ENCODE data around the gene NEDD4L. TPM values are rescaled to one million over a fixed set of nuclear protein-coding genes. Genes with fewer than 3 reads are reported as not detected.

The NEDD4L gene
- total and polyA plus RNA-seq, 2 experiments from 2014 or later, result 36.2 to 72.3 TPM

DNA sequence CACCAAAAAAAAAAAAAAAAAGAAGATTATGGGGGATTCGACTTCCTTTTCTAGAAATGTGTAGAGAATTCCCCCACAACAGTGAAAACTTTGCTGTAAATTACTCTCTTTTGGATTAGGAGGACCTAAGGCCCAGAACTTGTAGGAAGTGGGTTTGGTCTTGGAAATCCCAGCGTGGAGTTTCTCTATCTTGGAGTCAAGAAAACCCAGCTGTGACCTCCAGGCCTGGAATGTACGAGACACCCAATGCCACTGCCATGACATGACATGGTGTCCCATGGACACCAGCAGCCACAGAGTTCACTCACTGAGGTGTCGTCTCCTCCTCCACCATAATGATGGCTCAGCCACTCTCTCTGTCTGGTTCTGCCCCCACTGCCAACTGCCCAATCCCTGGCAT is 382.6 kb downstream of the NEDD4L start:
- no peak for ATAC-seq
- H3K4me1 ChIP-seq (ENCODE audit: insufficient read depth), result no peaks in the 10 kb centered on the region; the same call in 1 of the 2 replicates
- DNase-seq (ENCODE audit: low spot score), result no peak

GRCh38 chr18:58427321-58427720 is 383.3 kb downstream of the NEDD4L start:
- Histone ChIP-seq H3K27me3 (ENCODE audit: insufficient read depth) (no peaks in the 10 kb centered on the region), H3K4me1 (ENCODE audit: insufficient read depth) (no peaks in the 10 kb centered on the region; the same call in 1 of the 2 replicates), H4K20me1 (replicated peaks; ENCODE audit: insufficient read depth) (no peaks in the 10 kb centered on the region), H3K9me2 (ENCODE audit: insufficient read depth) (no peaks in the 10 kb centered on the region), H3K79me2 (replicated peaks; ENCODE audit: insufficient read depth) (no peaks in the 10 kb centered on the region), H3F3A (replicated peaks; ENCODE audit: low read depth) (no peaks in the 10 kb centered on the region), H3K27ac (ENCODE audit: low read depth) (no peak overlapping the region), H3K4me3 (no peak overlapping the region), H3K36me3 (ENCODE audit: insufficient read depth) (no peaks in the 10 kb centered on the region), H3K4me2 (no peak overlapping the region), H2AFZ (peak overlapping the region; percentile 56; the same call in 1 of the 2 replicates)
- Mint-ChIP-seq H3K27ac (no peak overlapping the region), H3K27me3 (ENCODE audit: insufficient read depth, low read depth, poor library complexity) (peaks cover 9% of the 10 kb centered on the region), H3K4me3 (no peak overlapping the region), H3K4me1 (peaks cover 13% of the 10 kb centered on the region), H3K36me3 (ENCODE audit: low read depth) (no peaks in the 10 kb centered on the region), H3K9me3 (no peaks in the 10 kb centered on the region)
- no peak for DNase-seq (ENCODE audit: low spot score)
- TF ChIP-seq CTCF (conservative IDR thresholded peaks at IDR 0.05; ENCODE audit: low read depth in 2 of 2), result no peak
- TF ChIP-seq EZH2 (IDR thresholded peaks at IDR 0.05; ENCODE audit: low read depth, unreplicated experiment), result no peak
- no peak for ATAC-seq

More for the DNA sequence above, 382.6 kb downstream of the NEDD4L start:
- Histone ChIP-seq H3K27ac (ENCODE audit: low read depth) (no peak overlapping the region), H3F3A (replicated peaks; ENCODE audit: low read depth) (no peaks in the 10 kb centered on the region), H3K79me2 (replicated peaks; ENCODE audit: insufficient read depth) (no peaks in the 10 kb centered on the region), H3K36me3 (ENCODE audit: insufficient read depth) (no peaks in the 10 kb centered on the region), H3K4me3 (no peak overlapping the region), H2AFZ (peak overlapping the region; percentile 56; the same call in 1 of the 2 replicates), H4K20me1 (replicated peaks; ENCODE audit: insufficient read depth) (no peaks in the 10 kb centered on the region), H3K9me2 (ENCODE audit: insufficient read depth) (0 out of 2 replicates have a peak, but pooled peaks cover 4% of the 10 kb centered on the region), H3K4me2 (no peak overlapping the region), H3K27me3 (ENCODE audit: insufficient read depth) (no peaks in the 10 kb centered on the region)
- Mint-ChIP-seq H3K4me3 (no peak overlapping the region), H3K4me1 (peaks cover 13% of the 10 kb centered on the region), H3K36me3 (ENCODE audit: low read depth) (no peaks in the 10 kb centered on the region), H3K27ac (no peak overlapping the region), H3K27me3 (ENCODE audit: insufficient read depth, low read depth, poor library complexity) (peaks cover 9% of the 10 kb centered on the region), H3K9me3 (no peaks in the 10 kb centered on the region)
- TF ChIP-seq ZNF331 (CRISPR knock-in tag; IDR thresholded peaks at IDR 0.05; ENCODE audit: low read depth) (no peak), NANOG (IDR thresholded peaks at IDR 0.05; ENCODE audit: borderline replicate concordance) (no peak), CTCF (conservative IDR thresholded peaks at IDR 0.05; ENCODE audit: low read depth in 2 of 2) (no peak), POLR2AphosphoS5 (IDR thresholded peaks at IDR 0.05; ENCODE audit: low read depth) (no peak), STAT1 (IDR thresholded peaks at IDR 0.05; ENCODE audit: unreplicated experiment) (no peak), JUNB (IDR thresholded peaks at IDR 0.05; ENCODE audit: unreplicated experiment) (no peak), EZH2phosphoT487 (IDR thresholded peaks at IDR 0.05; ENCODE audit: unreplicated experiment) (no peak)
